CD4-positive, alpha-beta memory T cell (primary cell): ENCODE results near the gene BPIFB4. TPM values are rescaled to one million over a fixed set of nuclear protein-coding genes. Genes with fewer than 3 reads are reported as not detected.

Experiments used
- CTCF ChIA-PET: fragments of 350-600 bp; sonication (Branson Sonifier 250); formaldehyde crosslinking; loops from one replicate; lab custom pipeline; 2021; ENCODE audit warnings: inconsistent platforms; ENCODE audit not compliant: partially characterized antibody; lab: Charles Lee
- POLR2A ChIA-PET: fragments of 350-600 bp; sonication (Branson Sonifier 250); formaldehyde crosslinking; loops from one replicate; lab custom pipeline; 2021; ENCODE audit not compliant: partially characterized antibody; lab: Charles Lee
- DNase-seq, 5 donors: peaks; one replicate each; pipeline versions ENCODE4 v3.0.0 to v3.0.0-alpha.2; 2020 to 2022; ENCODE audit warnings: mixed read lengths in 1 of 5
- H3K27ac ChIP-seq: one replicate; pipeline ENCODE4 v1.7.0; 2013; ENCODE audit warnings: low read depth, low read length
- H3K27me3 ChIP-seq: 2 replicates; pipeline ENCODE4 v1.7.0; 2013; ENCODE audit warnings: mild to moderate bottlenecking, low read length, moderate library complexity; ENCODE audit not compliant: insufficient read depth
- H3K36me3 ChIP-seq: 2 replicates; pipeline ENCODE4 v1.7.0; 2013; ENCODE audit warnings: mild to moderate bottlenecking, low read length, moderate library complexity; ENCODE audit not compliant: insufficient read depth
- H3K4me1 ChIP-seq: 2 replicates; pipeline ENCODE4 v1.7.0; 2013; ENCODE audit warnings: mild to moderate bottlenecking, low read length, moderate library complexity; ENCODE audit not compliant: insufficient read depth
- H3K4me3 ChIP-seq, 2 donors: one replicate each; pipeline ENCODE4 v1.7.0; 2013; ENCODE audit warnings: low read length in 2 of 2, mild to moderate bottlenecking in 1 of 2
- H3K9me3 ChIP-seq, 2 donors: one replicate each; pipeline ENCODE4 v1.7.0; 2013; ENCODE audit warnings: low read length in 2 of 2, control low read depth in 1 of 2; ENCODE audit not compliant: control insufficient read depth in 1 of 2
- H3K27ac Mint-ChIP-seq, 7 donors: one replicate each; pipeline ENCODE4 v1.8.0; 2020 to 2021; ENCODE audit warnings: mixed read lengths in 7 of 7, mild to moderate bottlenecking in 6 of 7, inconsistent platforms in 3 of 7, moderate library complexity in 3 of 7
- H3K27me3 Mint-ChIP-seq, 2 donors: one replicate each; pipeline ENCODE4 v1.8.0; 2020 to 2021; ENCODE audit warnings: mixed read lengths in 2 of 2
- H3K36me3 Mint-ChIP-seq, 2 donors: one replicate each; pipeline ENCODE4 v1.8.0; 2020 to 2021; ENCODE audit warnings: mixed read lengths in 2 of 2, inconsistent platforms in 1 of 2, mild to moderate bottlenecking in 1 of 2
- H3K4me1 Mint-ChIP-seq, 4 donors: one replicate each; pipeline ENCODE4 v1.8.0; 2020 to 2021; ENCODE audit warnings: mixed read lengths in 4 of 4, mild to moderate bottlenecking in 1 of 4
- H3K4me3 Mint-ChIP-seq, 8 donors: one replicate each; pipeline ENCODE4 v1.8.0; 2020 to 2021; ENCODE audit warnings: mixed read lengths in 8 of 8, mild to moderate bottlenecking in 7 of 8, moderate library complexity in 6 of 8, inconsistent platforms in 3 of 8
- H3K9me3 Mint-ChIP-seq, 8 donors: one replicate each; pipeline ENCODE4 v1.8.0; 2020 to 2021; ENCODE audit warnings: mixed read lengths in 8 of 8, mild to moderate bottlenecking in 5 of 8, inconsistent platforms in 3 of 8, moderate library complexity in 1 of 8
- intact Hi-C: fragments of 100-400 bp; cut with micrococcal nuclease; formaldehyde crosslinking; loops from one replicate; pipeline ENCODE4 v1.15.1; 2023
- polyA plus RNA-seq, 2 donors: library from polyadenylated mRNA; unstranded; fragments of 300-500 nt; fragmentation: Illumina TruSeq; gene quantifications; one replicate each; pipeline ENCODE4 v1.2.3, GENCODE V29; 2021
- total RNA-seq, 2 experiments: library from RNA; stranded (reverse); gene quantifications; one replicate each; pipeline ENCODE4 v1.2.3, GENCODE V29; 2021

Gene BPIFB4
- total and polyA plus RNA-seq, 4 experiments from 2014 or later, result not detected

DNA sequence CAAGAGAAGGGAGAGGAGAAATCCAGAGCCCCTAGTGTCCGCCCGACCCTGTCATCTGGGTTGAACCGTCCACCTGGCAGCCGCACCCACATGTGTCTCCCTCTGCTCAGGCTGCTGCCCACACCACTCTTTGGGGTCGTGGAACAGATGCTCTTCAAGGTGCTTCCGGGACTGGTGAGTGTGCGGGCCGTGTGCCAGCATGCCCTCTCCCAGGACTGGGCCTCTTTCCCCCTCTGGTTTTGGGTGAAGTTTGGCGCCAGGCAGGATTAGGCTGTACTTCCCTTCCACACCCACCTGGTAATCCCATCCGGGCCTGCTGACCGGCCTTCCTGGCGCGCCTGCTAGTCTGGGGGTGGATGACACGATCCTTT, 17.8 kb upstream of the BPIFB4 start:
- DNase-seq, result no peak
- Mint-ChIP-seq H3K4me1 (peaks cover 0 to 7% (median under 1%) of the 10 kb centered on the region in 4 donors), H3K27me3 (no peaks in the 10 kb centered on the region), H3K4me3 (no peak overlapping the region), H3K27ac (no peak overlapping the region), H3K36me3 (no peaks in the 10 kb centered on the region), H3K9me3 (no peaks in the 10 kb centered on the region)
- POLR2A ChIA-PET, result no interaction called here
- intact Hi-C loops, result no loop called here
- H3K4me1 ChIP-seq, result no peaks in the 10 kb centered on the region
- H3K36me3 ChIP-seq, result no peaks in the 10 kb centered on the region
- no peaks in the 10 kb centered on the region for H3K27me3 ChIP-seq
- no peak overlapping the region for H3K27ac ChIP-seq
- CTCF ChIA-PET, result no interaction called here
- no peaks in the 10 kb centered on the region for H3K9me3 ChIP-seq
- no peak overlapping the region for H3K4me3 ChIP-seq

DNA sequence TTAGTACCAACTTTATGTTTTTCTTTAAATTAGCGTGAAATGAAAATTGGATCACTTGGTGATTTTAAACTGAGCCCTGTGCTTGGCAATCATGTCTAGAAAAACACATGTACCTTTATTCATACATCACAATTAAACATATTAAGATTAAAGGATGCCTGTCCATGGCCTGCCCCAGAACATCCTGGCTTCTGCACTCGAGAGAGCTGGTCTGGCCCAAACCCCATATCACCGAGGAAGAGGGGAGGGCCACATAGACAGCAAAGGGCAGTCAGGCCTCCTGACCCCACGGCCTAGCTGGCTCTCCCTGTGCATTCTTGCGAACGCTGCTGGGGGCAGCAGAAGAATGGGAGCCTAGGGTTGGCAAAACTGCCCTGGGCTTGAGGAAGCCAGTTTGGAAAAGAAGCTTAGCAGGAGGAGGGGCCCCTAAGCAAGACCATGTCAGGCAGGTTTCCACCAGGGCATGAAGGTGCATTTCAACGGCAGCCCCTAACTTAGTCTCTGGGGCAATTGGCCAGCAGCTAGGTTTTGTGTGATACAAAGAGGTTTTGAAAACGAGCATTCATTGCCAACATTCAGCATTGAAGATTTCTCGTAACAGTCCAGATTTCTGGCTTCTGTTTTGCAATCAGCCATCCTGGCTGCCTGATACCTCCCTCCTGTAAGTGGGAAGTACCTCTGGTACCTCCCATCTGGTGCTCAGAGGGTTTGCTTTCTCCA, 17.2 kb upstream of the BPIFB4 start:
- H3K4me3 ChIP-seq, result no peak overlapping the region
- no peaks in the 10 kb centered on the region for H3K9me3 ChIP-seq
- intact Hi-C loops, result no loop called here
- H3K9me3 Mint-ChIP-seq, result no peaks in the 10 kb centered on the region
- no peak overlapping the region for H3K4me3 Mint-ChIP-seq
- no peak overlapping the region for H3K27ac ChIP-seq
- no peaks in the 10 kb centered on the region for H3K36me3 Mint-ChIP-seq
- CTCF ChIA-PET, result no interaction called here
- no peak overlapping the region for H3K27ac Mint-ChIP-seq
- no peaks in the 10 kb centered on the region for H3K36me3 ChIP-seq
- H3K4me1 Mint-ChIP-seq, result peaks cover 0 to 4% (median under 1%) of the 10 kb centered on the region in 4 donors
- H3K27me3 Mint-ChIP-seq, result no peaks in the 10 kb centered on the region
- H3K4me1 ChIP-seq, result no peaks in the 10 kb centered on the region
- POLR2A ChIA-PET, result no interaction called here
- DNase-seq, result no peak
- no peaks in the 10 kb centered on the region for H3K27me3 ChIP-seq

DNA sequence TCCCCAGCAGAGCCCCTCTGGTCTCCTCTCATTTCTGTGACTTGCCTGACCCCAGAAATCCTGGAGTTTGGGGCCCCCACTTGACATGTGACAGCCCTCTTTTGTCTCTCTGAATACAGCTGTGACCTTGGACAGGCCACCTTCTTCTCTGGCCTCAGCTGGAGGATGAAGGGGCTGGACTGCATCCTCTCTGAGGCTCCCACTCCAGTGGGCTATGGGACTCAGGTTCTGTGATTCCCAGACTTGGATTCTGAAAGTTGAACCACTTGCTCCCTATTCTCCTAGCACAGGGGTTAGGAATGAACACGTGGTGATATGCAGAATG, 16.7 kb upstream of the BPIFB4 start:
- Mint-ChIP-seq H3K36me3 (no peaks in the 10 kb centered on the region), H3K4me3 (no peak overlapping the region), H3K9me3 (no peaks in the 10 kb centered on the region), H3K4me1 (peaks cover under 1 to 4% (median 2%) of the 10 kb centered on the region in 4 donors), H3K27ac (no peak overlapping the region), H3K27me3 (no peaks in the 10 kb centered on the region)
- H3K27ac ChIP-seq, result no peak overlapping the region
- no peaks in the 10 kb centered on the region for H3K36me3 ChIP-seq
- no peak overlapping the region for H3K4me3 ChIP-seq
- intact Hi-C loops, result no loop called here
- DNase-seq, result no peak
- ChIA-PET POLR2A (no interaction called here), CTCF (no interaction called here)
- no peaks in the 10 kb centered on the region for H3K9me3 ChIP-seq
- H3K27me3 ChIP-seq, result no peaks in the 10 kb centered on the region
- H3K4me1 ChIP-seq, result no peaks in the 10 kb centered on the region

DNA sequence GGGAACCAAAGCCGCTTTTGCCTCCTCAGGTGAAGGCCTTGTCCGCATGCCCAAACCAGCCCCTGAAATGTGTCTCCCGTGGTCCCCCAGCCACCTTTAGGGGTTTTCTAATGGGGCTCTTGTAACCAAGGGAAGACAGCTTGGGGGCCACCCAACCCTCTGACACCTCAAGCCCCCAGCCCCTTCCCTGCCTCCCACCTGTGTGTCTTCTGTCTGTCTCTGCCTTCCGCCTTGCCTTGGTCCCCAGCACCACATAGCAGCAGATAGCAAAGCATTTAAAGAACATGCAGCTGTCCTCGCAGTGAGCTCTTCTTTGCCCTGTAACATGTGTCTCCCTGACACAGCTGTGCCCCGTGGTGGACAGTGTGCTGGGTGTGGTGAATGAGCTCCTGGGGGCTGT, 16.2 kb upstream of the BPIFB4 start:
- Histone ChIP-seq H3K27ac (no peak overlapping the region), H3K36me3 (no peaks in the 10 kb centered on the region), H3K4me3 (no peak overlapping the region), H3K9me3 (no peaks in the 10 kb centered on the region), H3K27me3 (no peaks in the 10 kb centered on the region), H3K4me1 (no peaks in the 10 kb centered on the region)
- no peaks in the 10 kb centered on the region for H3K9me3 Mint-ChIP-seq
- intact Hi-C loops, result no loop called here
- DNase-seq, result no peak
- ChIA-PET POLR2A (no interaction called here), CTCF (no interaction called here)
- peak overlapping the region in 3 of 7 donors; percentile 36 to 78 (median 42) for H3K27ac Mint-ChIP-seq
- H3K4me3 Mint-ChIP-seq, result no peak overlapping the region
- peaks cover 5 to 9% (median 7%) of the 10 kb centered on the region in 4 donors for H3K4me1 Mint-ChIP-seq
- H3K36me3 Mint-ChIP-seq, result no peaks in the 10 kb centered on the region
- H3K27me3 Mint-ChIP-seq, result no peaks in the 10 kb centered on the region

DNA sequence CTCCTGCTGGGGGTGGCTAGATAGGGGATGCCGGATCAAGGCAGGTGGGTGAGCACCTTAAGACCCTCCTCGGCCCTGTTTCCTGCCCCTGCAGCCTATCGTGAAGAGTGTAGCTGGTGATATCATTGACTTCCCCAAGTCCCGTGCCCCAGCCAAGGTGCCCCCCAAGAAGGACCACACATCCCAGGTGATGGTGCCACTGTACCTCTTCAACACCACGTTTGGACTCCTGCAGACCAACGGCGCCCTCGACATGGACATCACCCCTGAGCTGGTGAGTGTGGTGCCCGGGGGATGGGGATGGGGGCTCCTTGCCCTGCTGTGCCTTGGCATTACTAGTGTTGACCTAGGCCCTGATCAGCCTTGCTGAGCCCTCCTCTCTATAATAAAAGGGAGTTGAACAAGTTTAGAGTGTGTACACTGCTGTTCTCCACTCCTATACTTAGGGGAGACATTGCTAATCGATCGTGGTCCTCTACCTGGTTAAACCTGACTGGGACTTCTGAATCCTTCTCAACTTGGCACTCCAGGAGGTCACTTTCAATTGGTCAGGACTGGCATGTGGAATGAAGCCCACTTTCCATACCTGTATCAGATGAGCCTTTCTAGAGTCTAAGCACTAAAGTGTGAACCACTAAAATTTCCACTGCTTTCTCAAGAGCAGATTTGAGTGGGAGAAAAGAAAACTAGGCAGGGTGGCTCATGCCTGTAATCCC, 14.7 kb upstream of the BPIFB4 start:
- H3K9me3 ChIP-seq, result no peaks in the 10 kb centered on the region
- no peaks in the 10 kb centered on the region for H3K36me3 ChIP-seq
- Mint-ChIP-seq H3K27me3 (no peaks in the 10 kb centered on the region), H3K4me1 (peaks cover 6 to 11% (median 10%) of the 10 kb centered on the region in 4 donors), H3K27ac (no peak overlapping the region), H3K9me3 (no peaks in the 10 kb centered on the region), H3K4me3 (no peak overlapping the region), H3K36me3 (no peaks in the 10 kb centered on the region)
- ChIA-PET CTCF (no interaction called here), POLR2A (no interaction called here)
- H3K27ac ChIP-seq, result no peak overlapping the region
- no peaks in the 10 kb centered on the region for H3K27me3 ChIP-seq
- H3K4me3 ChIP-seq, result no peak overlapping the region
- no peak for DNase-seq
- intact Hi-C loops, result no loop called here
- H3K4me1 ChIP-seq, result no peaks in the 10 kb centered on the region

DNA sequence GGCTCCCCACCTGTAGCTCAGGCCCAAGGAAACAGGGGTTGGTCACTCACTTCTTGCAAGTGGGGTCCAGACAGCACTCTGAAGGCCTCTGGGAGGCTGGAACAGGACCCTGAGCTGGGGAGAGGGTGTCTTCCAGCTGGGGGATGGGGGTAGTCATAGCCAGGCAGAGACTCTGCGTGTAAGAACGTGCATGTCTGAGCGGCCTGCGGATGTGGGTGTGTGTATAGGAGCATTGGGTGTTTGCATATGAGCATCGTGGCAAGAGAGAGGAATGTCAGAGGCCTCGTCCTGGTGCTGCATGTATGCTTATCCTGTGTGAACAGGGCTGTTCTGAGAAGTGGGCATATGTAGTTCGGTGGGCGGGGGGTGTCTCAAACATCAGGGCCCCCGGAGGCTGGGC, 13.7 kb upstream of the BPIFB4 start:
- Mint-ChIP-seq H3K27ac (no peak overlapping the region), H3K27me3 (no peaks in the 10 kb centered on the region), H3K4me1 (peaks cover 6 to 13% (median 10%) of the 10 kb centered on the region in 4 donors), H3K9me3 (no peaks in the 10 kb centered on the region), H3K36me3 (no peaks in the 10 kb centered on the region), H3K4me3 (no peak overlapping the region)
- no peaks in the 10 kb centered on the region for H3K4me1 ChIP-seq
- H3K27me3 ChIP-seq, result no peaks in the 10 kb centered on the region
- H3K27ac ChIP-seq, result no peak overlapping the region
- H3K36me3 ChIP-seq, result no peaks in the 10 kb centered on the region
- no peaks in the 10 kb centered on the region for H3K9me3 ChIP-seq
- CTCF ChIA-PET, result no interaction called here
- intact Hi-C loops, result no loop called here
- POLR2A ChIA-PET, result no interaction called here
- no peak for DNase-seq
- no peak overlapping the region for H3K4me3 ChIP-seq

DNA sequence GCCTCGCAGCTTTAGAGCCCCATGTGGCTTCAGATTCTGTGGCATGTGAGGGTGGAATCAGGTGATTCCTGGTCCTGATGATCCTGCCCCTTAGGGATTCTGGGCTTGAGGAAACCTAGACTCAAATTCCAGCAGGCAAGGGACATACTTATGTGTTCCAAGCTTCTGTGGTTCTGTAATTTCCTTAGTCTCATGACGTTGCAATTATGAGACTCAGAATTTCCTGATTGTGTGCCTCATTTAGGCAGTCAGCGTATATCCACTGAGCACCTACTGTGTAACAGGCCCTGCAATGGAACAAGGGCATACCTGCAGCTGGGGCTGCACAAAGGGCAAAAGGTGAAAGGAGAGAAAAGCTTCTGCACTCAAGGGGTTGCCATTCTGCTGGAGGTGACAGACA, 11.6 kb upstream of the BPIFB4 start:
- Histone ChIP-seq H3K4me3 (no peak overlapping the region), H3K36me3 (no peaks in the 10 kb centered on the region), H3K27ac (no peak overlapping the region), H3K4me1 (no peaks in the 10 kb centered on the region), H3K27me3 (no peaks in the 10 kb centered on the region), H3K9me3 (no peaks in the 10 kb centered on the region)
- Mint-ChIP-seq H3K4me3 (no peak overlapping the region), H3K36me3 (no peaks in the 10 kb centered on the region), H3K4me1 (peaks cover 6 to 13% (median 11%) of the 10 kb centered on the region in 4 donors), H3K9me3 (no peaks in the 10 kb centered on the region), H3K27me3 (no peaks in the 10 kb centered on the region), H3K27ac (peak overlapping the region in 4 of 7 donors; percentile 22 to 76 (median 61))
- DNase-seq, result no peak
- intact Hi-C loops, result no loop called here
- CTCF ChIA-PET, result no interaction called here
- POLR2A ChIA-PET, result no interaction called here
